ENCODE measurements around the gene PIGS.

Gene PIGS

GRCh38 chr17:28506763-28507487, 64.4 kb downstream of the PIGS start:
- WGBS, 2 donors (ENCODE audit: extremely low coverage in 2 of 2, insufficient read length in 2 of 2, insufficient replicate concordance in 1 of 2): no CpG with 5 or more reads among the region's 14 CpGs
- no peaks in the 10 kb centered on the region for H3K36me3 ChIP-seq (replicated peaks in 1 of 2; ENCODE audit: control insufficient read depth in 2 of 2, insufficient read depth in 2 of 2, low read length in 2 of 2)

GRCh38 chr17:28505986-28506665, 65.2 kb downstream of the PIGS start, which contains the start of gene FOXN1:
Gene FOXN1 (plus strand): TSS chr17:28506348. CDS start chr17:28523970, 17,622 bp downstream.
- H3K4me2 ChIP-seq (ENCODE audit: insufficient read depth, low read length, poor library complexity, severe bottlenecking): no peak within 1 kb of the TSS
- H3K9ac ChIP-seq (ENCODE audit: low read depth, low read length, poor library complexity): peak within 1 kb of the TSS; percentile 12
- peaks cover 0 to 7% of the 10 kb centered on the region in 2 donors for H3K4me1 ChIP-seq (ENCODE audit: control insufficient read depth in 2 of 2, insufficient read depth in 1 of 2, low read depth in 1 of 2, low read length in 2 of 2)
- peak within 1 kb of the TSS; percentile 66 for H3K4ac ChIP-seq (ENCODE audit: low read length)
- H4K91ac ChIP-seq (ENCODE audit: low read depth, low read length, poor library complexity): no peak within 1 kb of the TSS
- H3K23ac ChIP-seq (ENCODE audit: low read depth, low read length, poor library complexity): peak within 1 kb of the TSS; percentile 29
- H3K4me3 ChIP-seq (ENCODE audit: low read length in 2 of 2): no peak within 1 kb of the TSS
- no peak for DNase-seq (ENCODE audit: low spot score)
- H3K27me3 ChIP-seq (ENCODE audit: control insufficient read depth in 3 of 3, insufficient read depth in 3 of 3, low read depth in 1 of 3, low read length in 3 of 3): peaks cover 0 to 63% (median 2%) of the 10 kb centered on the region in 3 experiments
- peaks cover 3% of the 10 kb centered on the region for H3K79me1 ChIP-seq (ENCODE audit: low read depth, low read length)
- peak within 1 kb of the TSS; percentile 76 for H2BK15ac ChIP-seq (ENCODE audit: low read length)
- H2BK12ac ChIP-seq (ENCODE audit: low read length): no peak within 1 kb of the TSS
- peak within 1 kb of the TSS; percentile 79 for H3K18ac ChIP-seq (ENCODE audit: low read length)
- no peaks in the 10 kb centered on the region for H3K9me3 ChIP-seq (replicated peaks in 1 of 2; ENCODE audit: control insufficient read depth in 2 of 2, insufficient read depth in 1 of 2, low read depth in 1 of 2, low read length in 2 of 2)
- no peak within 1 kb of the TSS for H4K8ac ChIP-seq (ENCODE audit: low read depth, low read length)
- H3K14ac ChIP-seq (ENCODE audit: low read length): no peak within 1 kb of the TSS
- no peaks in the 10 kb centered on the region for H3K36me3 ChIP-seq (replicated peaks in 1 of 2; ENCODE audit: control insufficient read depth in 2 of 2, insufficient read depth in 2 of 2, low read length in 2 of 2)
- no CpG with 5 or more reads among the region's 28 CpGs for WGBS, 2 donors (ENCODE audit: extremely low coverage in 2 of 2, insufficient read length in 2 of 2, insufficient replicate concordance in 1 of 2)
- H2AFZ ChIP-seq (ENCODE audit: low read length): no peak within 1 kb of the TSS
- no peak within 1 kb of the TSS for H2BK120ac ChIP-seq (ENCODE audit: low read depth, low read length)
- peak within 1 kb of the TSS; percentile 61 for H2AK5ac ChIP-seq (ENCODE audit: low read depth, low read length)
- H3K27ac ChIP-seq (replicated peaks; ENCODE audit: low read length): no peak within 1 kb of the TSS
- H2BK5ac ChIP-seq (ENCODE audit: low read length): peak within 1 kb of the TSS; percentile 43

More at GRCh38 chr17:28506763-28507487, 64.4 kb downstream of the PIGS start:
- Histone ChIP-seq H2BK5ac (ENCODE audit: low read length) (peak overlapping the region; percentile 43), H2AFZ (ENCODE audit: low read length) (no peak overlapping the region), H3K79me1 (ENCODE audit: low read depth, low read length) (peaks cover 3% of the 10 kb centered on the region), H2BK15ac (ENCODE audit: low read length) (peak overlapping the region; percentile 76), H3K27ac (replicated peaks; ENCODE audit: low read length) (no peak overlapping the region), H3K4me3 (ENCODE audit: low read length in 2 of 2) (no peak overlapping the region), H3K18ac (ENCODE audit: low read length) (peak overlapping the region; percentile 84), H3K23ac (ENCODE audit: low read depth, low read length, poor library complexity) (no peak overlapping the region), H2BK12ac (ENCODE audit: low read length) (no peak overlapping the region), H2AK5ac (ENCODE audit: low read depth, low read length) (peak overlapping the region; percentile 61), H3K4me2 (ENCODE audit: insufficient read depth, low read length, poor library complexity, severe bottlenecking) (no peak overlapping the region), H3K9ac (ENCODE audit: low read depth, low read length, poor library complexity) (peak overlapping the region; percentile 12), H2BK120ac (ENCODE audit: low read depth, low read length) (peak overlapping the region; percentile 67), H3K9me3 (replicated peaks in 1 of 2; ENCODE audit: control insufficient read depth in 2 of 2, insufficient read depth in 1 of 2, low read depth in 1 of 2, low read length in 2 of 2) (no peaks in the 10 kb centered on the region), H4K91ac (ENCODE audit: low read depth, low read length, poor library complexity) (no peak overlapping the region), H4K8ac (ENCODE audit: low read depth, low read length) (no peak overlapping the region), H3K4me1 (ENCODE audit: control insufficient read depth in 2 of 2, insufficient read depth in 1 of 2, low read depth in 1 of 2, low read length in 2 of 2) (peaks cover 0 to 7% of the 10 kb centered on the region in 2 donors), H3K4ac (ENCODE audit: low read length) (peak overlapping the region; percentile 66), H3K27me3 (ENCODE audit: control insufficient read depth in 3 of 3, insufficient read depth in 3 of 3, low read depth in 1 of 3, low read length in 3 of 3) (peaks cover 0 to 64% (median 2%) of the 10 kb centered on the region in 3 experiments), H3K14ac (ENCODE audit: low read length) (no peak overlapping the region)
- no peak for DNase-seq (ENCODE audit: low spot score)

GRCh38 chr17:28503420-28503819, 67.9 kb downstream of the PIGS start:
- Histone ChIP-seq H4K91ac (ENCODE audit: low read depth, low read length, poor library complexity) (no peak overlapping the region), H2BK15ac (ENCODE audit: low read length) (no peak overlapping the region), H3K23ac (ENCODE audit: low read depth, low read length, poor library complexity) (no peak overlapping the region), H3K27ac (replicated peaks; ENCODE audit: low read length) (no peak overlapping the region), H2AK5ac (ENCODE audit: low read depth, low read length) (no peak overlapping the region), H3K4me1 (ENCODE audit: control insufficient read depth in 2 of 2, insufficient read depth in 1 of 2, low read depth in 1 of 2, low read length in 2 of 2) (peaks cover 0 to 11% of the 10 kb centered on the region in 2 donors), H2BK5ac (ENCODE audit: low read length) (no peak overlapping the region), H2BK120ac (ENCODE audit: low read depth, low read length) (no peak overlapping the region), H3K27me3 (ENCODE audit: control insufficient read depth in 3 of 3, insufficient read depth in 3 of 3, low read depth in 1 of 3, low read length in 3 of 3) (peaks cover 0 to 57% (median 0%) of the 10 kb centered on the region in 3 experiments), H3K9me3 (replicated peaks in 1 of 2; ENCODE audit: control insufficient read depth in 2 of 2, insufficient read depth in 1 of 2, low read depth in 1 of 2, low read length in 2 of 2) (no peaks in the 10 kb centered on the region), H3K4me2 (ENCODE audit: insufficient read depth, low read length, poor library complexity, severe bottlenecking) (no peak overlapping the region), H3K79me1 (ENCODE audit: low read depth, low read length) (no peaks in the 10 kb centered on the region), H3K18ac (ENCODE audit: low read length) (no peak overlapping the region), H3K4ac (ENCODE audit: low read length) (no peak overlapping the region), H3K14ac (ENCODE audit: low read length) (no peak overlapping the region), H4K8ac (ENCODE audit: low read depth, low read length) (no peak overlapping the region), H2BK12ac (ENCODE audit: low read length) (no peak overlapping the region), H3K36me3 (replicated peaks in 1 of 2; ENCODE audit: control insufficient read depth in 2 of 2, insufficient read depth in 2 of 2, low read length in 2 of 2) (no peaks in the 10 kb centered on the region), H3K4me3 (ENCODE audit: low read length in 2 of 2) (no peak overlapping the region), H2AFZ (ENCODE audit: low read length) (no peak overlapping the region), H3K9ac (ENCODE audit: low read depth, low read length, poor library complexity) (no peak overlapping the region)
- WGBS, 2 donors (ENCODE audit: extremely low coverage in 2 of 2, insufficient read length in 2 of 2, insufficient replicate concordance in 1 of 2): no CpG with 5 or more reads among the region's 3 CpGs
- DNase-seq (ENCODE audit: low spot score): no peak

All from neuronal stem cell (in vitro differentiated cells).